ENCODE measurements around the gene MADCAM1.

The MADCAM1 gene

GRCh38 chr19:489418-490196, 6.7 kb upstream of the MADCAM1 start:
- TF ChIP-seq TAF1 (IDR thresholded peaks at IDR 0.05; ENCODE audit: borderline replicate concordance, insufficient read depth, low read length) (no peak), POLR2AphosphoS5 (IDR thresholded peaks at IDR 0.05; ENCODE audit: low read depth, low read length) (no peak), FOXP2 (optimal IDR thresholded peaks at IDR 0.05; ENCODE audit: borderline replicate concordance, extremely low read depth, extremely low read length, insufficient read depth) (no peak), SIN3A (IDR thresholded peaks at IDR 0.05; ENCODE audit: borderline replicate concordance, insufficient read depth, low read length) (no peak), REST (IDR thresholded peaks at IDR 0.05; ENCODE audit: insufficient read depth in 1 of 2, low read depth in 2 of 2, low read length in 2 of 2) (no peak)

- TF ChIP-seq FOXP2 (optimal IDR thresholded peaks at IDR 0.05; ENCODE audit: borderline replicate concordance, extremely low read depth, extremely low read length, insufficient read depth) (no peak), SIN3A (IDR thresholded peaks at IDR 0.05; ENCODE audit: borderline replicate concordance, insufficient read depth, low read length) (no peak)
These were observed 5.0 kb upstream of the MADCAM1 start for GRCh38 chr19:491146-491741.

- TF ChIP-seq POLR2AphosphoS5 (IDR thresholded peaks at IDR 0.05; ENCODE audit: low read depth, low read length) (no peak), FOXP2 (optimal IDR thresholded peaks at IDR 0.05; ENCODE audit: borderline replicate concordance, extremely low read depth, extremely low read length, insufficient read depth) (no peak), REST (IDR thresholded peaks at IDR 0.05; ENCODE audit: insufficient read depth in 1 of 2, low read depth in 2 of 2, low read length in 2 of 2) (no peak), SIN3A (IDR thresholded peaks at IDR 0.05; ENCODE audit: borderline replicate concordance, insufficient read depth, low read length) (no peak), TAF1 (IDR thresholded peaks at IDR 0.05; ENCODE audit: borderline replicate concordance, insufficient read depth, low read length) (no peak)
These were observed 4.2 kb upstream of the MADCAM1 start for GRCh38 chr19:492091-492531.

- TF ChIP-seq FOXP2 (optimal IDR thresholded peaks at IDR 0.05; ENCODE audit: borderline replicate concordance, extremely low read depth, extremely low read length, insufficient read depth), result no peak
- TF ChIP-seq POLR2AphosphoS5 (IDR thresholded peaks at IDR 0.05; ENCODE audit: low read depth, low read length), result no peak
- TF ChIP-seq SIN3A (IDR thresholded peaks at IDR 0.05; ENCODE audit: borderline replicate concordance, insufficient read depth, low read length), result no peak
- no peak for TF ChIP-seq TAF1 (IDR thresholded peaks at IDR 0.05; ENCODE audit: borderline replicate concordance, insufficient read depth, low read length)
- TF ChIP-seq REST (IDR thresholded peaks at IDR 0.05; ENCODE audit: insufficient read depth in 1 of 2, low read depth in 2 of 2, low read length in 2 of 2), result no peak
These were observed 2.7 kb upstream of the MADCAM1 start for GRCh38 chr19:493391-494170.

All from PFSK-1 (cell line).